Thoracic aorta (tissue), 2 donors: ENCODE results near the gene UBE2E2. TPM values are rescaled to one million over a fixed set of nuclear protein-coding genes. Genes with fewer than 3 reads are reported as not detected.

Experiments used
- ATAC-seq: fragments of 150-250 bp; one replicate; pipeline ENCODE4 v1.8.0; 2017; ENCODE audit warnings: low read depth; ENCODE audit not compliant: insufficient number of reproducible peaks, low FRiP score
- DNase-seq: peaks from one replicate; pipeline ENCODE4 v3.0.0-alpha.2; 2020; ENCODE audit warnings: low spot score
- H3K27ac ChIP-seq, 2 donors: fragments of 200-600 bp; sonication (generic); 1 replicate in 1 of 2; 2 replicates in 1 of 2; pipeline ENCODE4 v1.5.1; 2016; ENCODE audit warnings: mild to moderate bottlenecking in 2 of 2, moderate library complexity in 2 of 2
- H3K27me3 ChIP-seq: fragments of 200-600 bp; sonication (generic); replicated peaks from 2 replicates; pipeline ENCODE4 v1.6.0; 2016; ENCODE audit warnings: mild to moderate bottlenecking; ENCODE audit not compliant: insufficient read depth
- H3K36me3 ChIP-seq: fragments of 200-600 bp; sonication (generic); one replicate; pipeline ENCODE4 v1.5.1; 2016
- H3K4me1 ChIP-seq, 2 donors: fragments of 200-600 bp; sonication (generic); 1 replicate in 1 of 2; 2 replicates in 1 of 2; pipeline versions ENCODE4 v1.5.1 to v1.6.0; 2016; ENCODE audit warnings: low read depth in 2 of 2, mild to moderate bottlenecking in 1 of 2; ENCODE audit not compliant: control insufficient read depth in 1 of 2
- H3K4me3 ChIP-seq: fragments of 200-600 bp; sonication (generic); 2 replicates; pipeline ENCODE4 v1.5.1; 2016; ENCODE audit warnings: mild to moderate bottlenecking
- H3K9me3 ChIP-seq: fragments of 200-600 bp; sonication (generic); 2 replicates; pipeline ENCODE4 v1.5.1; 2016
- total RNA-seq, 2 donors: library from RNA; depleted of rRNA; stranded (reverse); fragments of >200 nt; gene quantifications; one replicate each; pipeline versions ENCODE4 v1.1.0 to v1.2.3, GENCODE V29; 2016
- TF ChIP-seq, protein P1 (sequence below): fragments of 200-600 bp; sonication (generic); IDR thresholded peaks from one replicate; pipeline ENCODE4 v1.5.1; 2019; ENCODE audit warnings: antibody characterized with exemption

The UBE2E2 gene
- total RNA-seq, 2 donors from 2014 or later: 30.3 to 44.0 TPM

DNA sequence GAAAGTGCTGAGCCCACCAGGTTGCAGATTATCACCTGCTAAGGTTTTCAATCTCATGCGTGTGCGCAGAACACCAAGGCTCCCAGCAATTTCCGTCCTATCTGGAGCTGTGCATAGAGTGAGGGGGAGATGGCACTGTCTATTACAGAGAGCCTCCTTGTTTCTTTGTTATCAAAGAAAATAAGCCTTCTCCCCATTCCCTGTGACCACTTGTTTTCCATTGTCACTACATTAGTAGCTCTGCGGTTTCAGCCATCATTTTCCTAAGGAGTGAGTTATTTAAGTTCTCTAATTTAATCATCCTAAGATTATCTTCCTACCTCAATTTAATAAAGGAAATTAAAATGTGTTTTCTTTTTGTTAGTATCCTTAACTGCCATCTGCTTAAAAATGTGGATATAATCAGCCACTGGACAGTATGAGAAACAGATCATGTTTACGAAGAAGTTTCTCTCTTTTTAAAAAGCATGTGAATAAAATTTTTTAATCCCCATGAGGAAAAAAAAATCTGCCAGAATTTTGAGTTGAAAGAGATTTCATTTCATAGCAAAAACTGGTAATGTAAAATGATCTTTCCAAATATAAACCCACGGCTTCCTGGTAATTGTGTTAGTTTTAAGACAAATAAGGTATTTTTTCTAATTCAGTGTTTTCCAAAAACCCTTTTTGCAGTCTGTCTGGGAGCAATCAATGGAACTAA lies 430.3 kb downstream of the UBE2E2 start:
- Histone ChIP-seq H3K27ac (no peak overlapping the region), H3K4me1 (no peaks in the 10 kb centered on the region), H3K4me3 (no peak overlapping the region), H3K27me3 (no peaks in the 10 kb centered on the region), H3K36me3 (no peaks in the 10 kb centered on the region), H3K9me3 (no peaks in the 10 kb centered on the region)
- DNase-seq (no peak), ATAC-seq (no peak)
- TF ChIP-seq, protein P1, sequence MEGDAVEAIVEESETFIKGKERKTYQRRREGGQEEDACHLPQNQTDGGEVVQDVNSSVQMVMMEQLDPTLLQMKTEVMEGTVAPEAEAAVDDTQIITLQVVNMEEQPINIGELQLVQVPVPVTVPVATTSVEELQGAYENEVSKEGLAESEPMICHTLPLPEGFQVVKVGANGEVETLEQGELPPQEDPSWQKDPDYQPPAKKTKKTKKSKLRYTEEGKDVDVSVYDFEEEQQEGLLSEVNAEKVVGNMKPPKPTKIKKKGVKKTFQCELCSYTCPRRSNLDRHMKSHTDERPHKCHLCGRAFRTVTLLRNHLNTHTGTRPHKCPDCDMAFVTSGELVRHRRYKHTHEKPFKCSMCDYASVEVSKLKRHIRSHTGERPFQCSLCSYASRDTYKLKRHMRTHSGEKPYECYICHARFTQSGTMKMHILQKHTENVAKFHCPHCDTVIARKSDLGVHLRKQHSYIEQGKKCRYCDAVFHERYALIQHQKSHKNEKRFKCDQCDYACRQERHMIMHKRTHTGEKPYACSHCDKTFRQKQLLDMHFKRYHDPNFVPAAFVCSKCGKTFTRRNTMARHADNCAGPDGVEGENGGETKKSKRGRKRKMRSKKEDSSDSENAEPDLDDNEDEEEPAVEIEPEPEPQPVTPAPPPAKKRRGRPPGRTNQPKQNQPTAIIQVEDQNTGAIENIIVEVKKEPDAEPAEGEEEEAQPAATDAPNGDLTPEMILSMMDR: no peak

GRCh38 chr3:23637339-23637738 lies 434.2 kb downstream of the UBE2E2 start:
- no peaks in the 10 kb centered on the region for H3K9me3 ChIP-seq
- no peaks in the 10 kb centered on the region for H3K36me3 ChIP-seq
- no peak for DNase-seq
- no peaks in the 10 kb centered on the region for H3K4me1 ChIP-seq
- no peak overlapping the region for H3K4me3 ChIP-seq
- H3K27ac ChIP-seq: no peak overlapping the region
- H3K27me3 ChIP-seq: no peaks in the 10 kb centered on the region
- no peak for ATAC-seq
- TF ChIP-seq, protein P1: no peak

- Histone ChIP-seq H3K27me3 (no peaks in the 10 kb centered on the region), H3K4me1 (no peaks in the 10 kb centered on the region), H3K4me3 (no peak overlapping the region), H3K9me3 (no peaks in the 10 kb centered on the region), H3K36me3 (no peaks in the 10 kb centered on the region), H3K27ac (no peak overlapping the region)
- TF ChIP-seq, protein P1: no peak
- ATAC-seq (no peak), DNase-seq (no peak)
These were observed 437.5 kb downstream of the UBE2E2 start for GRCh38 chr3:23640471-23641146.
